Keratinocyte (primary cell): Measurements from ENCODE around the gene SRD5A2. TPM values are rescaled to one million over a fixed set of nuclear protein-coding genes. Genes with fewer than 3 reads are reported as not detected.

ENCODE experiments used
- DNase-seq: peaks from one replicate; pipeline ENCODE4 v3.0.0-alpha.2; 2011; ENCODE audit warnings: low read depth, missing footprints, low spot score
- FAIRE-seq: peaks from 2 replicates; lab custom pipeline; 2011; peaks lifted over from hg19 to GRCh38; lab: Jason Lieb, UNC
- H2AFZ ChIP-seq: 2 replicates; pipeline ENCODE4 v1.6.0; 2012; ENCODE audit warnings: low read length, control low read depth, inconsistent platforms; ENCODE audit not compliant: control insufficient read depth
- H3K27ac ChIP-seq: 2 replicates; pipeline ENCODE4 v1.5.1; 2011; ENCODE audit warnings: low read length; ENCODE audit not compliant: control insufficient read depth, insufficient read depth
- H3K27me3 ChIP-seq: 3 replicates; pipeline ENCODE4 v1.6.0; 2011; ENCODE audit warnings: low read length; ENCODE audit not compliant: control insufficient read depth, insufficient read depth; ENCODE audit errors: extremely low read depth
- H3K36me3 ChIP-seq, 2 experiments: 2 replicates in 1 of 2; 3 replicates in 1 of 2; pipeline ENCODE4 v1.5.1; 2011; ENCODE audit warnings: low read length in 2 of 2, mild to moderate bottlenecking in 1 of 2; ENCODE audit not compliant: control insufficient read depth in 2 of 2, insufficient read depth in 2 of 2; ENCODE audit errors: extremely low read depth in 1 of 2
- H3K4me1 ChIP-seq: 3 replicates; pipeline ENCODE4 v1.5.1; 2011; ENCODE audit warnings: low read length; ENCODE audit not compliant: control insufficient read depth, insufficient read depth; ENCODE audit errors: extremely low read depth
- H3K4me2 ChIP-seq: 3 replicates; pipeline ENCODE4 v1.6.0; 2011; ENCODE audit warnings: low read depth, low read length; ENCODE audit not compliant: control insufficient read depth, insufficient read depth; ENCODE audit errors: extremely low read depth
- H3K4me3 ChIP-seq, 3 experiments: fragments of 200-600 bp in 1 of 3; sonication (generic) in 1 of 3; 2 replicates in 2 of 3; 3 replicates in 1 of 3; pipeline ENCODE4 v1.5.1; 2011 to 2016; ENCODE audit warnings: low read length in 3 of 3, mild to moderate bottlenecking in 3 of 3, control low read depth in 2 of 3, inconsistent platforms in 1 of 3, low read depth in 1 of 3, mixed read lengths in 1 of 3, mixed run types in 1 of 3, moderate library complexity in 1 of 3; ENCODE audit not compliant: control insufficient read depth in 2 of 3, insufficient read depth in 2 of 3; ENCODE audit errors: extremely low read depth in 1 of 3
- H3K79me2 ChIP-seq: 2 replicates; pipeline ENCODE4 v1.6.0; 2012; ENCODE audit warnings: low read length; ENCODE audit not compliant: control insufficient read depth, insufficient read depth
- H3K9ac ChIP-seq: 3 replicates; pipeline ENCODE4 v1.6.0; 2011; ENCODE audit warnings: low read length; ENCODE audit not compliant: control insufficient read depth, insufficient read depth; ENCODE audit errors: extremely low read depth
- H3K9me1 ChIP-seq: 3 replicates; pipeline ENCODE4 v1.6.0; 2011; ENCODE audit warnings: low read length; ENCODE audit not compliant: control insufficient read depth, insufficient read depth; ENCODE audit errors: extremely low read depth
- H3K9me3 ChIP-seq: 2 replicates; pipeline ENCODE4 v1.5.1; 2012; ENCODE audit warnings: low read depth, low read length; ENCODE audit not compliant: control insufficient read depth
- H4K20me1 ChIP-seq: 3 replicates; pipeline ENCODE4 v1.6.0; 2011; ENCODE audit warnings: low read length; ENCODE audit not compliant: control insufficient read depth, insufficient read depth; ENCODE audit errors: extremely low read depth
- CTCF ChIP-seq, 3 experiments: IDR thresholded peaks in 1 of 3; conservative IDR thresholded peaks in 1 of 3; optimal IDR thresholded peaks in 1 of 3; 2 replicates in 2 of 3; 3 replicates in 1 of 3; pipeline versions ENCODE3 to v1.5.1; 2011; ENCODE audit warnings: low read length in 3 of 3, mild to moderate bottlenecking in 3 of 3, moderate library complexity in 2 of 3, control low read depth in 1 of 3, inconsistent platforms in 1 of 3; ENCODE audit not compliant: insufficient read depth in 2 of 3; ENCODE audit errors: extremely low read depth in 1 of 3
- EZH2 ChIP-seq: IDR thresholded peaks from one replicate; pipeline ENCODE4 v1.6.1; 2012; ENCODE audit warnings: inconsistent platforms, mild to moderate bottlenecking, low read length, moderate library complexity
- dilution Hi-C: fragments of 300-500 bp; cut with MboI; formaldehyde crosslinking; loops from one replicate; pipeline ENCODE4 v1.7.0; 2020; ENCODE audit warnings: low sequenced_read_pairs; ENCODE audit not compliant: extremely low pct_ligation_motif_present
- polyA plus RNA-seq, 5 experiments: library from polyadenylated mRNA; depleted of rRNA in 3 of 5; stranded (reverse) in 3 of 5; stranded (forward) in 1 of 5; unstranded in 1 of 5; fragments of >200 nt; gene quantifications; 1 replicate in 1 of 5; 2 replicates in 3 of 5; 3 replicates in 1 of 5; pipeline versions ENCODE4 v1.2.1 to v1.2.3, GENCODE V29; 2011 to 2012; ENCODE audit warnings: missing spikeins in 2 of 5, low read depth in 1 of 5, low replicate concordance in 1 of 5

The SRD5A2 gene
- polyA plus RNA-seq, 1 donor (not counting 4 experiments of a cell fraction or from before 2014, with no cell fraction given) = 0.04 TPM

GRCh38 chr2:31598694-31599093 is 18.0 kb upstream of the SRD5A2 start:
- Histone ChIP-seq H3K4me3 (no peak overlapping the region), H3K36me3 (no peaks in the 10 kb centered on the region), H3K27me3 (no peaks in the 10 kb centered on the region), H3K9me3 (no peaks in the 10 kb centered on the region), H3K9me1 (no peaks in the 10 kb centered on the region), H4K20me1 (no peaks in the 10 kb centered on the region), H3K4me1 (no peaks in the 10 kb centered on the region), H3K4me2 (no peak overlapping the region), H3K79me2 (no peaks in the 10 kb centered on the region), H2AFZ (no peak overlapping the region), H3K27ac (no peak overlapping the region), H3K9ac (no peak overlapping the region)
- no peak for TF ChIP-seq CTCF (optimal IDR thresholded peaks at IDR 0.05 in 1 of 3, IDR thresholded peaks at IDR 0.05 in 1 of 3, conservative IDR thresholded peaks at IDR 0.05 in 1 of 3; ENCODE audit: extremely low read depth in 1 of 3, insufficient read depth in 2 of 3, low read length in 3 of 3)
- TF ChIP-seq EZH2 = no peak
- DNase-seq = no peak
- dilution Hi-C loops = no loop called here
- no peak for FAIRE-seq

GRCh38 chr2:31586230-31586629 is 5.5 kb upstream of the SRD5A2 start:
- Histone ChIP-seq H3K36me3 (no peaks in the 10 kb centered on the region), H3K9me3 (no peaks in the 10 kb centered on the region), H3K9ac (no peak overlapping the region), H2AFZ (no peak overlapping the region), H3K4me1 (no peaks in the 10 kb centered on the region), H3K4me3 (no peak overlapping the region), H3K79me2 (no peaks in the 10 kb centered on the region), H3K27ac (no peak overlapping the region), H3K27me3 (peaks cover 24% of the 10 kb centered on the region), H4K20me1 (no peaks in the 10 kb centered on the region), H3K4me2 (no peak overlapping the region), H3K9me1 (no peaks in the 10 kb centered on the region)
- FAIRE-seq (no peak), DNase-seq (no peak)
- dilution Hi-C loops = no loop called here
- TF ChIP-seq CTCF (optimal IDR thresholded peaks at IDR 0.05 in 1 of 3, IDR thresholded peaks at IDR 0.05 in 1 of 3, conservative IDR thresholded peaks at IDR 0.05 in 1 of 3; ENCODE audit: extremely low read depth in 1 of 3, insufficient read depth in 2 of 3, low read length in 3 of 3) = no peak
- no peak for TF ChIP-seq EZH2
